OCI-LY3 (cell line): ENCODE measurements around the gene GNG2.

Source experiments
- H2AFZ ChIP-seq: fragments of 200-600, 300-600 bp; shearing (Covaris generic); 2 replicates; pipeline ENCODE4 v1.6.0; 2014; ENCODE audit warnings: antibody characterized with exemption, low read depth, low read length
- H3K27ac ChIP-seq: fragments of 200-600, 300-600 bp; sonication (generic); 2 replicates; pipeline ENCODE4 v1.5.1; 2014; ENCODE audit warnings: mild to moderate bottlenecking, low read length, moderate library complexity, mixed read lengths
- H3K27me3 ChIP-seq: fragments of 200-600, 300-600 bp; sonication (generic); 2 replicates; pipeline ENCODE4 v1.6.1; 2014; ENCODE audit warnings: low read depth, low read length, mixed read lengths
- H3K36me3 ChIP-seq: fragments of 200-600, 300-600 bp; sonication (generic); replicated peaks from 2 replicates; pipeline ENCODE3; 2014; ENCODE audit warnings: low read depth, low read length, mixed read lengths
- H3K4me1 ChIP-seq: fragments of 300-600, 200-600 bp; sonication (generic); 2 replicates; pipeline ENCODE4 v1.6.1; 2014; ENCODE audit warnings: low read length, mixed read lengths
- H3K4me2 ChIP-seq: fragments of 200-600, 300-600 bp; sonication (generic); 2 replicates; pipeline ENCODE4 v1.6.1; 2014; ENCODE audit warnings: low read length, mixed read lengths
- H3K4me3 ChIP-seq: fragments of 300-600, 200-600 bp; sonication (generic); 2 replicates; pipeline ENCODE4 v1.5.1; 2014; ENCODE audit warnings: antibody characterized with exemption, mild to moderate bottlenecking, low read length, moderate library complexity
- H3K79me2 ChIP-seq: fragments of 300-600, 200-600 bp; shearing (Covaris generic); 2 replicates; pipeline ENCODE4 v1.6.1; 2014; ENCODE audit warnings: mild to moderate bottlenecking, low read length, mixed read lengths
- H3K9ac ChIP-seq: fragments of 300-600, 200-600 bp; shearing (Covaris generic); 2 replicates; pipeline ENCODE4 v1.6.0; 2014; ENCODE audit warnings: mild to moderate bottlenecking, low read length, moderate library complexity
- H3K9me3 ChIP-seq: fragments of 200-600, 300-600 bp; shearing (Covaris generic); 2 replicates; pipeline ENCODE4 v1.6.1; 2014; ENCODE audit warnings: low read length, mixed read lengths; ENCODE audit not compliant: insufficient read depth
- H4K20me1 ChIP-seq: fragments of 200-600, 300-600 bp; sonication (generic); 2 replicates; pipeline ENCODE4 v1.6.1; 2016; ENCODE audit warnings: low read length, mixed read lengths; ENCODE audit not compliant: insufficient read depth
- CTCF ChIP-seq: fragments of 200-600, 300-600 bp; sonication (generic); IDR thresholded peaks from 2 replicates; pipeline ENCODE4 v1.5.1; 2014; ENCODE audit warnings: antibody characterized with exemption, low read length, low read depth
- EZH2phosphoT487 ChIP-seq: fragments of 200-600 bp; shearing (Covaris generic); IDR thresholded peaks from 2 replicates; pipeline ENCODE4 v1.6.1; 2018; ENCODE audit warnings: antibody characterized with exemption, mixed run types, low read depth

Gene GNG2

GRCh38 chr14:51951656-51952055, 91.2 kb downstream of the GNG2 start:
- H3K27ac ChIP-seq: no peak overlapping the region
- no peak for TF ChIP-seq EZH2phosphoT487
- TF ChIP-seq CTCF: no peak
- no peak overlapping the region for H3K9ac ChIP-seq
- no peaks in the 10 kb centered on the region for H3K27me3 ChIP-seq
- no peaks in the 10 kb centered on the region for H3K4me1 ChIP-seq
- H2AFZ ChIP-seq: no peak overlapping the region
- no peaks in the 10 kb centered on the region for H3K9me3 ChIP-seq
- peaks cover 25% of the 10 kb centered on the region for H3K36me3 ChIP-seq
- no peak overlapping the region for H3K4me3 ChIP-seq
- no peak overlapping the region for H3K4me2 ChIP-seq
- H4K20me1 ChIP-seq: no peaks in the 10 kb centered on the region
- no peaks in the 10 kb centered on the region for H3K79me2 ChIP-seq

GRCh38 chr14:51954031-51954430, 93.6 kb downstream of the GNG2 start:
- H3K27ac ChIP-seq: no peak overlapping the region
- no peak overlapping the region for H3K4me2 ChIP-seq
- H3K4me1 ChIP-seq: no peaks in the 10 kb centered on the region
- no peak overlapping the region for H2AFZ ChIP-seq
- no peaks in the 10 kb centered on the region for H3K27me3 ChIP-seq
- no peaks in the 10 kb centered on the region for H3K9me3 ChIP-seq
- TF ChIP-seq CTCF (no peak), EZH2phosphoT487 (no peak)
- H3K79me2 ChIP-seq: no peaks in the 10 kb centered on the region
- peaks cover 32% of the 10 kb centered on the region for H3K36me3 ChIP-seq
- no peaks in the 10 kb centered on the region for H4K20me1 ChIP-seq
- H3K4me3 ChIP-seq: no peak overlapping the region
- no peak overlapping the region for H3K9ac ChIP-seq

GRCh38 chr14:51954657-51955056, 94.2 kb downstream of the GNG2 start:
- Histone ChIP-seq H3K36me3 (peaks cover 37% of the 10 kb centered on the region), H4K20me1 (no peaks in the 10 kb centered on the region), H3K27ac (no peak overlapping the region), H3K4me3 (no peak overlapping the region), H3K27me3 (no peaks in the 10 kb centered on the region), H3K4me2 (no peak overlapping the region), H3K9ac (no peak overlapping the region), H2AFZ (no peak overlapping the region), H3K79me2 (no peaks in the 10 kb centered on the region), H3K9me3 (no peaks in the 10 kb centered on the region), H3K4me1 (no peaks in the 10 kb centered on the region)
- peak; percentile 46 for TF ChIP-seq CTCF
- no peak for TF ChIP-seq EZH2phosphoT487

GRCh38 chr14:51957950-51958349, 97.5 kb downstream of the GNG2 start:
- Histone ChIP-seq H3K9me3 (no peaks in the 10 kb centered on the region), H3K36me3 (peaks cover 23% of the 10 kb centered on the region), H3K4me1 (no peaks in the 10 kb centered on the region), H4K20me1 (no peaks in the 10 kb centered on the region), H2AFZ (no peak overlapping the region), H3K9ac (no peak overlapping the region), H3K27ac (no peak overlapping the region), H3K27me3 (no peaks in the 10 kb centered on the region), H3K4me2 (no peak overlapping the region), H3K79me2 (no peaks in the 10 kb centered on the region), H3K4me3 (no peak overlapping the region)
- no peak for TF ChIP-seq EZH2phosphoT487
- no peak for TF ChIP-seq CTCF
